Subcutaneous adipose tissue (tissue), 4 donors: Measurements from ENCODE around the gene FBLN5. TPM values are rescaled to one million over a fixed set of nuclear protein-coding genes. Genes with fewer than 3 reads are reported as not detected.

Experiments
- CTCF ChIP-seq: fragments of 450-650 bp; IDR thresholded peaks from one replicate; pipeline ENCODE4 v1.5.1; 2016; ENCODE audit warnings: low read depth, mild to moderate bottlenecking, control low read depth, antibody characterized with exemption, moderate library complexity
- total RNA-seq, 4 donors: library from RNA; depleted of rRNA; stranded (reverse); fragments of >200 nt; gene quantifications; one replicate each; pipeline ENCODE4 v1.1.0, GENCODE V29; 2016

FBLN5 gene
- total RNA-seq, 4 donors from 2014 or later, result 108 to 158 (median 142) TPM

- no peak for TF ChIP-seq CTCF
Measured at GRCh38 chr14:91945751-91946621, 1.5 kb downstream of the FBLN5 start.

DNA sequence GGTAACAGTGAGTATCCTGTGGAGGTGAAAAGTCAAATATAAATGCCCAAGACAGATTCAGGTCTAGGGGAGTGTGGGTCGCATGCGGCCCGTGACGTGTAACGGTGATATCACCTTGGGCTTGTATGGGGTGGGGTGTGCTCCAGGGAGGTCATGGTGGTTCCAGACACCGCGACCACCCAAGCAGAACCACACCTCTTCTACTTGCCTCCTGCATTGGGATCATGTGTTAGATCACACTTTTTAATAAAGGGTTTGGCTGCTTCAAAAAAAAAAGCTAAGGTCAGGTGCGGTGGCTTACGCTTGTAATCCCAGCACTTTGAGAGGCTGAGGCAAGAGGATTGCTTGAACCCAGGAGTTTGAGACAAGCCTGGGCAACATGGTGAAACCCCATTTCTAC, 4.5 kb downstream of the FBLN5 start:
- no peak for TF ChIP-seq CTCF

DNA sequence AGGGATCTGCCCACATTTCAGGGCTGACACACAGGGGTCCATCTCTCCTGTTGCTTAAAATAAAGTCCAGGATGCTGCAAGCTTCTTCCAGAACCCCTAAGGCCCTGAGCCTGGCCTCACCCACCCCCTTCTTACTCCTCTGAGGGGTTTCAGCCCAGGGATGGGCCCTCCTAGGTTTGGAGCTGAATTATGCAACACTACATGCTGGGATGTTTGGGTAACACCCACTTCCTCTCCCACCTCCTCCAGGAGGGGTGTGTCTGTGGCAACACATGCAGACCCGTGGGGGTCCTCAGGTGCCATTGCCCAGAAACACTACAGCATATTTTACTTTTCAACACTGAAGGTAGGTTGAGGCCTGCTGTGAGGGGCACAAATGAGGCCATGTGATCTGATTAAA, 5.4 kb downstream of the FBLN5 start:
- TF ChIP-seq CTCF, result no peak

GRCh38 chr14:91940209-91940608, 7.3 kb downstream of the FBLN5 start:
- no peak for TF ChIP-seq CTCF

DNA sequence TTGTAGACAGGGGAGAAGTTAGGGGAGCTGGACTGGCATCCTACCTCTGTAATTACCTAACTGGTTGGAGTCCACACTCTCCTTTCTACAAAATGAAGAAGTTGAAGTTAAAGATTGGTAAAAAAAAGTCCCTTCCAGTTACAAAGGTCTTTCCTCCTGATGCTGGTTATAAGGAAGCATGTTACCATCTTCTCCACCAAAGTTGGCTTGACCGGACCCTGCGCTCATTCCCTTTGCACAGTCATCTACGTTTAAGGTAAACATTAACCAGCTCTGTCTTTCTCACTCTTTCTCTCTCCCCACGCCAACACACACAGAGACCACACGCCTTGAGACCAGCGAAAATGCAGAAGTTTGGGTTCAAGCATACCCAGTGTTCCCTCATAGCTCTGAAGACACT, 11.9 kb downstream of the FBLN5 start:
- no peak for TF ChIP-seq CTCF

DNA sequence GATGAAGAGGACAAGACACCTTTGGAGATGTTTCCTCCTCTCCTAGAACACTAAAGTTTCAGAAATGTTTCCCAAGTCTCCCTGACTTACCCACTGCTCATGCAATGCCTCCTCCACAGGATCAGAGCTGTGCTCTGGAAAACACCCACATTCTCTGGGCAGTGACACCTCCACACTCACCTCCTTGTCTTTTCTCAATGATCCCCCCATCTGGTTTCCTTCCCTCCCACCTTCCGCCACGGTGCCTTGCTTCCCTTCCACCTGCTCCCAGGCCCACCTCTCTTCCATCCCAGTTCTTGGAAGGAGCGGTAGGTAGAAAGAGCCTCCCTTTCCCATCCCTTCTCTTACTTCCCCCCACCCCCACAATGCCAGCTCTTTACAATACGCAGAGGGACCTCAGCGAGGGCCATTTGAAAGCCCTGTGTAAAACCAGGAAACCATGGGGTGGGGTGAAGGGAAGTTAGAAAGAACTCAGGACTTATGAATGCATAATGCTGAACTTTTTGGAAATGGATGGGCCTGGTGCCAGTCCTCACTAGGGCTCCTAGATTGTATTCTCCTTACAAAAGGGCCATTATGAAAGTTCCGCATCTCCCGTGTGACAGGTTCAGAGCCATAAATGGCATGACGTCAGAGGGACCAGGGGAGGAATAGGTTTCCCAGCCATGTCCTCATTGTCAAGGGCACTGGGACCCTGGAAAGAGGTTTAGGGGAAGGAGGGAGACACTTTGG, 12.8 kb downstream of the FBLN5 start:
- TF ChIP-seq CTCF, result no peak

GRCh38 chr14:91931478-91932088, 15.9 kb downstream of the FBLN5 start:
- no peak for TF ChIP-seq CTCF
